Colonic mucosa (tissue), 4 donors: ENCODE data around the gene STRN3. TPM values are rescaled to one million over a fixed set of nuclear protein-coding genes. Genes with fewer than 3 reads are reported as not detected.

Source experiments
- DNase-seq: peaks from one replicate; pipeline ENCODE4 v3.0.0-alpha.2; 2020
- H3K27ac ChIP-seq: fragments of 200-600 bp; one replicate; pipeline ENCODE4 v1.8.0; 2021
- H3K27me3 ChIP-seq: fragments of 200-600 bp; one replicate; pipeline ENCODE4 v1.8.0; 2021
- H3K36me3 ChIP-seq: fragments of 200-600 bp; one replicate; pipeline ENCODE4 v1.8.0; 2021
- H3K4me1 ChIP-seq: fragments of 200-600 bp; one replicate; pipeline ENCODE4 v1.8.0; 2021; ENCODE audit warnings: mild to moderate bottlenecking
- H3K4me3 ChIP-seq: fragments of 200-600 bp; one replicate; pipeline ENCODE4 v1.8.0; 2021
- H3K9ac ChIP-seq, 2 donors: one replicate each; pipeline ENCODE4 v1.7.0; 2013; ENCODE audit warnings: control low read depth in 2 of 2, low read depth in 2 of 2, low read length in 2 of 2
- H3K9me3 ChIP-seq: fragments of 200-600 bp; one replicate; pipeline ENCODE4 v1.8.0; 2021
- intact Hi-C: fragments of 100-400 bp; cut with DNase I; formaldehyde crosslinking; loops from one replicate; pipeline ENCODE4 v1.14.1; 2022
- total RNA-seq, 2 donors: library from RNA; stranded (reverse); fragmentation: NEBNext Ultra II Directional in 1 of 2; extraction: Animal tissue kit (Norgen Biotek cat#: 25700) in 1 of 2; gene quantifications; one replicate each; pipeline ENCODE4 v1.2.1, GENCODE V29; 2021
- TF ChIP-seq, protein P1 (sequence below): fragments of 200-600 bp; IDR thresholded peaks from one replicate; pipeline ENCODE4 v1.8.0; 2022; ENCODE audit warnings: antibody characterized with exemption, mild to moderate bottlenecking
- donor health status: healthy.
- donor health status: DM: no; HTN: no; CAD: no.
- donor health status: DM: no; HTN: no; CAD: no.

The STRN3 gene
- total RNA-seq, 2 donors from 2014 or later, result 23.6 to 41.1 TPM

DNA sequence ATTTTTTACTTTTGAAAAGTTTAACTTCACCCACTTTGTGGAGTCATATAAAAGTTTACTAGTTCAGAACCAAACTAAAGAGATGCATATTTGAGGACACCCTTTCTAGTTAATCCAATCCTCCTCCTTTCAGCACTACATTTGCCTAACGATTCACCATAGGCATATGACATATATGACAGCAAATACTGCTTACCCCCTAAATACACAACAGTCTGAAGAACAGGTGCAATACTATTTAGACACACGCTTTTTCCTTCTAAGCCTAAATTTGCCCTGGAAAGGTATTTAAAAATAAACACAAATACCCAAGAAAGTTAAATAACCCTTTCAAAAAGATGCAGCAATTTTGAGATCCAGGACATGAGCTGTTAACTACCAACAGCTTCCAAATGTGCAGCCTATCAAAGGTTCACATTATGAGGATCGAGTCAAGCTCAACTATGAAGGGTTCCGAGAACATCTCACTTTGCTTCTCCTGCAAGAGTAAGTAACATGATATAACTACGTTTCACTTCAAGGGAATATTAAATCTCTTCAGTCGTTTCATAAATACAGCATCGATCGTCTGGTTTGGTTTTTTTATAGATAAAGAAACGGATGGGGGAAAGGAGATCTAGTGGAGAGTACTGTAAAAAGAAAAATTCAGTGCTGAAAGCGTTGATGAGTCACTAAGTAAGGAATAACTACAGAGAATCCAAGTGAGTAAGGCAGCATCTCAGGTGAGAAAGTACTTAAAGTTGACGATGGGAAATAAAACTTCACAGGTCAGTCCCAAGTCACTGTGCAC is 1.4 kb downstream of the STRN3 start:
- TF ChIP-seq, protein P1, sequence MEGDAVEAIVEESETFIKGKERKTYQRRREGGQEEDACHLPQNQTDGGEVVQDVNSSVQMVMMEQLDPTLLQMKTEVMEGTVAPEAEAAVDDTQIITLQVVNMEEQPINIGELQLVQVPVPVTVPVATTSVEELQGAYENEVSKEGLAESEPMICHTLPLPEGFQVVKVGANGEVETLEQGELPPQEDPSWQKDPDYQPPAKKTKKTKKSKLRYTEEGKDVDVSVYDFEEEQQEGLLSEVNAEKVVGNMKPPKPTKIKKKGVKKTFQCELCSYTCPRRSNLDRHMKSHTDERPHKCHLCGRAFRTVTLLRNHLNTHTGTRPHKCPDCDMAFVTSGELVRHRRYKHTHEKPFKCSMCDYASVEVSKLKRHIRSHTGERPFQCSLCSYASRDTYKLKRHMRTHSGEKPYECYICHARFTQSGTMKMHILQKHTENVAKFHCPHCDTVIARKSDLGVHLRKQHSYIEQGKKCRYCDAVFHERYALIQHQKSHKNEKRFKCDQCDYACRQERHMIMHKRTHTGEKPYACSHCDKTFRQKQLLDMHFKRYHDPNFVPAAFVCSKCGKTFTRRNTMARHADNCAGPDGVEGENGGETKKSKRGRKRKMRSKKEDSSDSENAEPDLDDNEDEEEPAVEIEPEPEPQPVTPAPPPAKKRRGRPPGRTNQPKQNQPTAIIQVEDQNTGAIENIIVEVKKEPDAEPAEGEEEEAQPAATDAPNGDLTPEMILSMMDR, result no peak
- H3K27ac ChIP-seq, result peak overlapping the region; percentile 95
- H3K4me1 ChIP-seq, result peaks cover 11% of the 10 kb centered on the region
- no peaks in the 10 kb centered on the region for H3K27me3 ChIP-seq
- DNase-seq, result no peak
- H3K36me3 ChIP-seq, result no peaks in the 10 kb centered on the region
- intact Hi-C loops, result no loop called here
- no peaks in the 10 kb centered on the region for H3K9me3 ChIP-seq
- H3K4me3 ChIP-seq, result peak overlapping the region; percentile 96
- H3K9ac ChIP-seq, result peak overlapping the region; percentile 80 to 95

DNA sequence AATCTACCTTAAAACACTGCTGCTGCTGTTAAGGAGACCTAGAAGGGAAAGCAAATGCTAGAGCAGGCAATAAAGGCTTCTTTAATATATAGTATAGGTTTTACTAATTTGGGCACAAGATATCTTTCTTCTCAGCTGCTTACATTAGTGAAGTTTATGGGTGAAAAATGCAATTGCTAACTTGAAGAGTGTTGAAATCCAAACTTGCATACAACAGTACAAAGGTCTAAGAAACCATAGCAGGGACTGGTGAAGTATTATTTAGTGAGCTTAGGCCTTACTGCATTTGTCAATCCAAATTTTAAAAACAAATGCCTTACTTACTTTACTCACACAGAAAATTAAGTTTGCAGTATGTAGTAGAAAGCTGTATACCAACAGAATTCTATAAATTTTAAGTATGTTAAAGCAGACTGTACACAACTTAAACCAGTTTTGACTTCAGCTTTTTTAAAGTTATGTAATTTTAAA is 2.1 kb downstream of the STRN3 start:
- H3K4me3 ChIP-seq, result peak overlapping the region; percentile 96
- no peaks in the 10 kb centered on the region for H3K36me3 ChIP-seq
- peak overlapping the region; percentile 95 for H3K27ac ChIP-seq
- H3K4me1 ChIP-seq, result peaks cover 11% of the 10 kb centered on the region
- H3K27me3 ChIP-seq, result no peaks in the 10 kb centered on the region
- peak overlapping the region in 1 of 2 donors; percentile 95 for H3K9ac ChIP-seq
- TF ChIP-seq, protein P1, result no peak
- intact Hi-C loops, result no loop called here
- no peak for DNase-seq
- H3K9me3 ChIP-seq, result no peaks in the 10 kb centered on the region

DNA sequence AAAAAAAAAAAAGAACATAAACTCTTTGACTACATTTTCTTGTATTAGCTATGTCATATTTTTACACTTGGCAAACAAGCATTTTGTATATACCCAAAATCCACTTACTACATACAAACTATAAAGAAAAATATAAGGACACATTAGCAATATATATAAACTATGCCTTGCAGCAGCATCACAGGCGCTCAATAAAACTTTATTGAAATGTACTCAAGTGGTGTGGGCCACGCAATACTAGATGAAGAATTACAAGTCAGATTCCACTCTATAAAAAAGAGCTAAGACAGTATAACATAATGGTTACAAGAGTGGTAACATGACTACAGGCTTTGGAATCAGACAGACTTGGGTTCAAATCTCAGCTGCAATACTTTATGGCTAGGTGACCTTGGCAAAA is 3.8 kb downstream of the STRN3 start:
- no peak overlapping the region for H3K4me3 ChIP-seq
- DNase-seq, result no peak
- no peaks in the 10 kb centered on the region for H3K27me3 ChIP-seq
- peaks cover 11% of the 10 kb centered on the region for H3K4me1 ChIP-seq
- H3K9ac ChIP-seq, result no peak overlapping the region
- no peaks in the 10 kb centered on the region for H3K36me3 ChIP-seq
- H3K27ac ChIP-seq, result no peak overlapping the region
- H3K9me3 ChIP-seq, result no peaks in the 10 kb centered on the region
- intact Hi-C loops, result no loop called here
- TF ChIP-seq, protein P1, result no peak

DNA sequence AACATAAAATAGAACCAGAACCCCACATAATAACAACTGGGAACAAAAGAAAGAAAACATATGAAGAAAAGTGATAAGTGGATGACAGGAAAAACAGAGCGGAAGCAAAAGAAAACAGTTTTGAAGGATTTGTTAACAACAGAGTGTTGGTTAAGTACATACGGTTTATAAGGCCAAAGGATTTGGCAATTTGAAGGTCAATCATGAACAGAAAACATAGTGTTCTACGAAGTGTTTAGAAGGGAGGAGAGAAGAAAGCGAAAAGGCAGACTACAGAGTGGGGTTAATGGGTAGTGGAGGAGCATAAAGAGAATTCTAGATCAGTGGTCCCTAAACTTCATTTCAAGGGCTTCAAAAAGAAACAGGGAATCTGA is 4.6 kb downstream of the STRN3 start:
- no peak overlapping the region for H3K27ac ChIP-seq
- no peaks in the 10 kb centered on the region for H3K27me3 ChIP-seq
- H3K9ac ChIP-seq, result no peak overlapping the region
- no peak for DNase-seq
- no peak overlapping the region for H3K4me3 ChIP-seq
- intact Hi-C loops, result no loop called here
- H3K9me3 ChIP-seq, result no peaks in the 10 kb centered on the region
- TF ChIP-seq, protein P1, result no peak
- H3K4me1 ChIP-seq, result peaks cover 11% of the 10 kb centered on the region
- no peaks in the 10 kb centered on the region for H3K36me3 ChIP-seq

DNA sequence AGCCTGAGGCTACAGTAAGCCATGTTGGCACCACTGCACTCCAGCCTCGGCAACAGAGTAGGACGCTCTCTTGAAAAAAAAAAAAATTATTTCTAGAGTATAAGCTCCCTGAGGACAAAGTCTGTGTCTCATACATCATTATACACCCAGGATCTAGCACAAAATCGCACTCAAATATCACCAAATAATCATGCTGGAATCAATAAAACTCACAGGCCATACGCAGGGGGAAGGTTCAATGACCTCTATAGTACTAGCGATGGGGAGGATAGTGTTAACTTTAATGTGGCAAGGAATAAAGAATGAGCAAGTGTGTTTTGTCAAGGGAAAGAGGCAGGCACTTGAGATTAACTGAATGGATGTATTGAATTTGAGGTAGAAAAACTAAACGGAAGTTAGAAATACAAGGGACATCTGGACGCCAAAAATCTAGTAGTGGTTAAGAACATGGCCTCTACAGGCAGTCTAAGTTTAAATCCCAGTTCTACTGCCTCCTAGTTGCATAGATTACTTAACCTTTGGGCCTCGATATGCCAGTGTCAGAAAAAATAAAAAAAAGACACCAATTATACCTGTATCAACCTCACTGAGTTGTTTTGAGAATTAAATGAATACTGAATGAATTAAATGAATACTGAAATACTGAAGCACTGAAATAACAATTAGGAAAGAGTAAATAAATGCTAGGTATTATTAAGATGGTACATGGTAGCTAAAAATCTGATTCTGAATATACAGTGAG is 5.2 kb downstream of the STRN3 start:
- H3K36me3 ChIP-seq, result no peaks in the 10 kb centered on the region
- DNase-seq, result no peak
- TF ChIP-seq, protein P1, result no peak
- peaks cover 11% of the 10 kb centered on the region for H3K4me1 ChIP-seq
- no peak overlapping the region for H3K9ac ChIP-seq
- intact Hi-C loops, result no loop called here
- H3K27me3 ChIP-seq, result no peaks in the 10 kb centered on the region
- no peak overlapping the region for H3K27ac ChIP-seq
- H3K4me3 ChIP-seq, result no peak overlapping the region
- H3K9me3 ChIP-seq, result no peaks in the 10 kb centered on the region
